ENCODE results near the gene KLHL6.

The KLHL6 gene

DNA sequence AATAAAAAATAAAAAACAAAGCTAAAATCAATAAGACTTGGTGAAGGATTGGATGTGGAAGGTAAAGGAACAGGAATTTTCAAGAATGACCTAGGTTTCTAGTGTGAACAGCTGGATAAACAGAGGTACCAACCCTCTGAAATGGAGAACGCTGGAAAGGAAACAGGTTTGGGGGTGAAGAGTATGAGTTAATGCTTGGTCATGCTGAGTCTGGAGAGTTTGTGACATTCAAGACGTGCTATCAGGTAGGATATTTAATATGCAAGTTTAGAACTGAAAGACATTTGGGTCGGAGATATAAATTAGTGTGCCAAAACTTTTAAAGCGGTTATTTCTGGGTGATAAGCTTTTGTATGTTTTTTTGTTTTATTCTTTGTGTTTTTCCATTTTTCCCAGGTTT is 11.4 kb upstream of the KLHL6 start:
- DNase-seq (ENCODE audit: low read depth in 2 of 2): no peak

DNA sequence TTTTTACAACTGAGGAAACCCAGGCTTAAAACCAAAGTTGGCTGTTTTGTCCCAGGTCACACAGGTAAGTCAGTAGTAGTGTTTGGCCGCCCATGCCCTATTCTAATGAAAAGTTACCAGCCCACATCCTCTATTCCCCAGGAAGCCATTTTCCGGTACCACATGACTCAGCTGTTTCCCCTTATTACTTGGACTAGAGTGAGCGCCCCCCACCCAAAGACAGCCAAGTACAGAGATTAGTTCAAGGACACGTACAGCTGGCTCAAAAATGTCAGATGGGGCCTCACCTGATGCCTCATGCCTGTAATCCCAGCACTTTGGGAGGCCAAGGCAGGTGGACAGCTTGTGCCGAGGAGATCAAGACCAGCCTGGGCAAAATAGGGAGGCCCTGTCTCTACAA is 8.5 kb upstream of the KLHL6 start:
- DNase-seq (ENCODE audit: low read depth in 2 of 2): no peak

DNA sequence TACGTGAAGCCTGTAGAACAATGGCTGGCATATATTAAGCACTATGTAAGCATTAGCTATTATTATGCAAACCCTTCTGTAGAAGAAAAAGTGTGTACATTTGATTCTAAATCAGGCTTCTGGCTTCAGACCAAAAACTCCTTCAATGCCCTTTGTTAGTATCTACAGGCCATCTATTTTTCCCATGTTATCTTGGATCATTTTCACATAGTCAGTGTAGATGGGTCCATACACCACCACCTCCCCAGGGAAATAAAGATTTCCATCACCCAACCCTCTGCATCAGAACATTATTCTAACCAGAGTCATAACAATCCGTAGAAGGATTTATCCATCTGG is 8.0 kb upstream of the KLHL6 start:
- no peak for DNase-seq (ENCODE audit: low read depth in 2 of 2)

DNA sequence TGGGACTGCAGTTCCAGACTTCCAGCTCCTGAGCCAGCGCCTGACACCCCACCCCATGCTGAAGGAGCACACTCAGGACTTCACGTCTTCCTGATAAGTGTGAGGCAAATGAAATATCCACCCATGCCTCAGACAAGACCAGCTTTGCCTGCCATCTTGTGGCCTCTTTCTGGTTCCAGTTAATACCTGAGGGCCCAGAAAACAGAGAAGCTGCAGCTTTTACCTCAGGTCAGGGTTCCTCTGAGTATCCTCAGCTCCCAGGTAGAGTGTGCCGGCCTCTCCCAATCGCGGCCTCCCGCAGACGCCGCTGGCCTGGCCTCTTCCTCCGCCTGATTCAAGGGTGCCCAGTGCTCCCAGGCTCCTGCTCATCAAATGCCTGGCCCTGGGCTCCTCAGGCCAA is 5.1 kb upstream of the KLHL6 start:
- no peak for DNase-seq (ENCODE audit: low read depth in 2 of 2)

DNA sequence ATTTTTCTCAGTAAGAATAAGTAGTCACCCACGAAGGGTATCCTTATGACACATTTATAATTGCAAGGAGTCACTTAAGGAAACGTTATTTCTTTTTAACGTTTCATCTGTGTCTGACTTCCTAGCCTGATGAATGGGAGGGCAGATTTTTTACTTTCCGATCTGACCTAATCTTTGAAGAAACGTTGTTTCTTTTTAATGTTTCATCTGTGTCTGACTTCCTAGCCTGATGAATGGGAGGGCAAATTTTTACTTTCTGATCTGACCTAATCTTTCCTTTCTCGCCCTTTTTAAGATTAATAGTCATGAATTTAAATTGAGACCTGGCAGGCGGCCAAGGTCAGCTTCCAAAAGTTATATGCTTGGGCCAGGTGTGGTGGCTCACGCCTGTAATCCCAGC is 3.0 kb upstream of the KLHL6 start:
- no peak for DNase-seq (ENCODE audit: low read depth in 2 of 2)

DNA sequence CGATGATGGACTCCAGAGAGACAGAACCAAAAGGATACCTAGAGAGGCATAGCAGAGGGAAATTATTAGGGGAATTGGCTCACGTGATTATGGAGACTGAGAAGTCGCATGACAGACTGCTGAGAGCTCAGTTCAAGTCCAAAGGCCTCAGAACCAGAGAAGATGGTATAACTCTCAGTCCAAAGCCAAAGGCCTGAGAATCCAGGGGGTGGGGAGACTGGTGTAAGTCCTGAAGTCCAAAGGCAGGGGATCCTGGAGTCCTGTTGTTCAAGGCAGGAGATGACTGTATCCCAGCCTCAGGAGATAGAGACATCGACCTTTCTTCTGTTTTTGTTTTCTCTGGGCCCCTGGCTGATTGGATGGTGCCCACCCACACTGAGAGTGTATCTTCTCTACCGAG is 1.2 kb upstream of the KLHL6 start:
- DNase-seq (ENCODE audit: low read depth in 2 of 2): no peak

DNA sequence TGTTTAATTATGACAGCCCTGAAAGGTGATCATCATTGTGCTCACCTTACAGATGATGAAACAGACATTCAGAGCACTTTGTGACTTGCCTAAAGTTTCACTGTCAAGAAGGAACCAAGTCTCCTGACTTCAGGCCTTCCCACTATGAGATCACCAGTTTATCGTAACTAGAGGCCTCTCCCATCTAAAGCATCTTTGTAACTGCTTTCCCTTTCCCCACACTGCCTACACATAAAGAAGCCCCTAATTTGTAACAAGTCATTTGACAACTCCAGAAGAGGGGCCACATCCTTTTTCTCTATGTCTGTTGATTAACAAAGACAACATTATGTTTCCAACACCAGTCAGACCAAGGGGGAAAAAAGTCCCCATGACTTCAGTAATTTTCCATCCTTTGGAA is 1.1 kb downstream of the KLHL6 start:
- no peak for DNase-seq (ENCODE audit: low read depth in 2 of 2)

DNA sequence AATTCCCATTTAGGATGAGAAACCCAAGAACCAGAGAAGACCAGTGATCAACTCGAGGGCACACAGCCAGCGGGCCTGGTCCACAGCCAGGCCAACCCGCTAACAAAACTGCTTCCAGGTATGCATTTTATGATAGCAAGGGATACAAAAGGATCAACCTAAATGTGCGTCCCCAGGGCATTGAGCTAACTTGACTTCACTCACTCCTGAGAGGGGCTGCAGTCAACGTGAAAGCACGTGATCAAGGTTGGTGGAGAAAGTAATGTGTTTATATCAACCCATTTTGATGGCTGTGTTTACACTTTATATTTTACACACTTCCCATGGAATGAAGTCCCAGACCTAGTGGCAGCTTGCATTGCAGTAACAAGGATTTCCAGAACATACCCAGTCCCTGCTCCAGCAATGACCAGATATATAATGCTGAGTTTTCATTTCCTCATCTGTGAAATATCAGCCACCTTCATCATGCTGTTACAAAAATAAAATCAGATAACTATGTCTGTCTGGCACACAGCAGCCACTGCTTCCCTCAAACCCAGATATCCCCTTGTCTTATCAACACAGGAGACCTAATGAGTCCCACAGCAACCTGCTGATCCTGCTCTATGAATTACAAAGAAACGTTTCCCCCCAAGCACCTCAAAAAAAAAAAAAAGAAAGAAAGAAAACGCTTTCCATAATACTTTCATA is 2.0 kb downstream of the KLHL6 start:
- DNase-seq (ENCODE audit: low read depth in 2 of 2): no peak

DNA sequence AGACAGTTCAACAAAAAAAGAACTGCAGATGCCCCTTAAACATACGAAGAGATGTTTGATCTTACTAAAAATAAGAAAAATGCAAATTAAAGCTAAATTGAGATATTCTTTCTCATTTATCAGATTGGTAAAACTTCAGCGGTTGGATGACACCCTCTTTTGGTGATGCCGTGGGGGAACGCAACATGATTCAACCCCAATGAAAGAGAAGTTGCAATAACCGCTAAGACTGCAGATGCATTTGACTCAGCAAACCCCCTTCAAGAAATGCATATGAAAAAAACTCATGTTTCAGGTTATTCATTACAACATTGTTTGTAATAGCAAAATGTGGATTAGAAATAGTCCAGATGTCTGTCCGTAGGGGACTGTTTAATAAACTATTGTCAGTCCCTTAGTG is 3.6 kb downstream of the KLHL6 start:
- DNase-seq (ENCODE audit: low read depth in 2 of 2): no peak

DNA sequence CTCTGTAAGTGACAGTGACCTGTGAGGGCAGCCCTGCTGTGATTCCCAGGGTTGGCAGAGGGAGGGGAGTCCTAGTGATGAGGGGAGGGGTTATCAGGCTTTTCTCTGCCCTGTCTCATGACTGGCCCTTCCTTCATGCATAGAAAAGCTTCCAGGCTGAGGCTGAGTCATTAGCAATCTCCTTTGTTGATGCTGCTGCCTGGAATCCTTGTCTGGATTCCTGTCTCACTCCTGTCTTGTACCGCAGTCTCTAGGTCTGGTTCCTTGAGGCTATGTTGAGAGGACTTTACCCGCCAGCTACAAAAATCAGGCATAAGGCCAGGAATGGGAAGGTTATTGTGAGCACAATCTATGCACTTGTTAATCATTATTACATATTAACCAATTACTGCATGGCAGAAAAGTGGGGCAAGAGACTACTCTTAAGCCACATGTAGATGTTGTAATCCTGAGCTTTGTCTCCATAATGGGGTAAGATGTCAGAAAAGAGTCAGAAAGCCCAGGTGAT is 7.2 kb downstream of the KLHL6 start:
- no peak for DNase-seq (ENCODE audit: low read depth in 2 of 2)

DNA sequence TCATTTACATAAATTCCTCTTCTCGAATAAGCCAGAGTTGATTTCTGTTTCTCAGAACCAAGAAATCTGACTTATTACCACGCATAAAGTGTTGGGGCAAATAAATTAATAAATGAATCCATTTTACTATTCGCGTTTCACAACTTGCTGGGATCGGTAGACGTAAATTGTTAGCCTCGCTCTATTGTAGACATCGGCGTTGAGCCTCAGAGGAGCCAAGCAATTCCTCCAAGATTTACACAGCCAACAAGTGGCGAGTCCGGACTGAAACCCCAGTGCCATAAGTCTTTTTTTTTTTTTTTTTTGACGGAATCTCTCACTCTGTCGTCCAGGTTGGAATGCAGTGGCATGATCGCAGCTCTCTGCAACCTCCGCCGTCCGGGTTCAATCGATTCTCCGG is 8.9 kb downstream of the KLHL6 start:
- DNase-seq (ENCODE audit: low read depth in 2 of 2): no peak

DNA sequence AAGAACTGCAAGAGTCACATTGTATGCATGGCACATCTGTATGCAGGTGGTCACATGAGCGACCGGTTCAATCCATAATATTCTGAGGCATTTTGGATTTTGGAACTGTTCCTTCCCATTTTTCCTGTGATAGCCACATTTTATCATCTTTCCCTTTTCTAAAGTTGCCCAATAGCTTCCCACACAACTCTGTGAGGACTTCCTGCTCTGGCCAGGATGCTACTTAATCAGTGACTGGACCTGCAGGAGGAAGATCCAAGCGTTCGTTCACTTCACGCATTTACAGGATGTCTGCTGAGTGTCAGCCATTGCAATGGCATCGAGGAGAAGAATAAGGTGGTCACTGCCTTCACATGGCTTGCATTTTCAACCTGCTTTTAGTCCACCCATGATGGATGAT is 9.8 kb downstream of the KLHL6 start:
- no peak for DNase-seq (ENCODE audit: low read depth in 2 of 2)

DNA sequence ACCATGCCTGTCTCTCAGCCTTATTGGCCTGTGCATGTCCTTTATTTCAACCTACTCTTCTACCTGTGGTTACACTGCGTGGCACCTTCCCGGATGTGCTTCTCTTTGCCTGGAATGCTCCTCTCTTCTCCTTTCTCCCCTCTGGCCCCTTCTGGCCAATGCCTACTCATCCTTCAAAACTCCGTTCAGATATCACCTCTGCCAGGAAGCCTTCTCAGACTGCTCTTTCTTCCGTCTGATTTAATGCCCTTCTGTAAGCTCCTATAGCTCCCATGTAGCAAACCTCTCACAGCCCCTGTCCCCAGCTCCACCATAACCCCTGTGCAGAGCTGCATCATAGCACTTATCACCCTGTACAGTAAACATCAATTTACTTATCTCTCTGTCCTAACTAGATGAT is 13.2 kb downstream of the KLHL6 start:
- no peak for DNase-seq (ENCODE audit: low read depth in 2 of 2)

DNA sequence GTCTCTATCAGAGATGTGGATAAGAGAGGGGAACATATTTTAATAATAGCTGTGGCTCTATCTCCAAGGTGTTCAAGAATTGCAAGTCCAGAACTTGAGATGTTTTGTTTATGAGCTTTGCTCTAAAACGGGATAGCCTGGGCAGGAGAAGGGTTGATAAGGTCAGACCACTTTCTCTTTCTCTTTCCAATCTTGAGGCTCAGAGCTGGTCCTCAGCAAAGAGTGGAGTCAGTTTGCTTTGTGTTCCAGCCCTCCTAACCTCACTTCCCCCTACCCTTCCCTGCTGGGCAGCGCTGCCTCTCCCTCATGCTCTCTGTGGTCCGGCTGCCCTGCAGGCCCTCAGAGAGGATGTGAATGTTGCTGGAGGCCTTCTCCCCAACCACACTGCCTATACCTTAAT is 13.8 kb downstream of the KLHL6 start:
- DNase-seq (ENCODE audit: low read depth in 2 of 2): no peak

DNA sequence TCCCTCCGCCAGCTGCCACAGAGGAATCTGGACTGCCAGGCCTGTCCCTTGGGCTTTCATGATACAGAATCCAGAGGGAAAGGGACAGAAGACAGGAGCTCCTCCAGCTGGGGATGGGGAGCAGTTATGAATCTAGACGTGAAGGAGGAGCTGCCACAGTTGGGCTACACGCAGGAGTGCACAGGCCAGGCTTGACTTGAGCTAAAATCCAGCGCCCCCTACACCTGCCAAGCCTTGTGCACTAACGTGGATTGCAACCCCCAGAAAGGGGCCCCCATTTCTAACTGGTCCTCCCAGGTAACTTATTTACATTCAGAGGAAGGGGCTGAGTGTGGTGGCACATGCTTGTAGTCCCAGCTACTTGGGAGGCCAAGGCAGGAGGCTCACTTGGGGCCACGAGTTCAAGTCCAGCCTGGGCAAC is 14.3 kb downstream of the KLHL6 start:
- no peak for DNase-seq (ENCODE audit: low read depth in 2 of 2)

DNA sequence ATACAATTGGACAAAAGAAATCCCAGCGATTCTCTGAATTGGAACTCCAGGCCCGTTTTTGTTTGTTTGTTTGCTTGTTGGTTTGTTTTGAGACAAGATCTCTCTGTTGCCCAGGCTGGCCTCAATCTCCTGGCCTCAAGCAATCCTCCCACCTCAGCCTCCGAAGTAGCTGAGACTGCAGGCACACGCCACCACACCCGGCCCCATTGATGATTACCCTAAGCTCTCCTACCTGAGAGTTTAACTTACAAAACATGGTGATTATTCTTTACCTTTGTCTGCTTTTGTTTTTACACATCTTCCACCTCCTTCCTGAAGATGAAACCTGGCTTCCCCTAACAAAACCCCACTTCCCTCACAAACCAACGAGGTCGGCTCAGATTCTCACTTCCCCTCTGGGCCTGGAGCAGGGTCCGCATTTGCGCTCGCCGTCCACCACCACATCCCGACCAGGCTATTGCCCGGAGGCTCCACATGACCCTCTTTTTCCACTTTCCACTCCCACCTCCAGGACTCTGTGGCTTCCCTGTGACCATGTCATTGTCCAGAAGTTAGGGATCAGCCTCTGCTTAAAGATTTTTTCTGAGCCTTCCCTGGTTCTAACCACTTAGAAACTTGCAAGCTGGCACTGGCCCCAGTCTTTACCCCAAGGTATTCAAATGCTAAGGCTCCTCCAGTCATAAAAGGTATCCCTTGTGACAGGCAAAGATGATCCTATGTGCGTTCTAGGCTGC is 14.8 kb downstream of the KLHL6 start:
- no peak for DNase-seq (ENCODE audit: low read depth in 2 of 2)

DNA sequence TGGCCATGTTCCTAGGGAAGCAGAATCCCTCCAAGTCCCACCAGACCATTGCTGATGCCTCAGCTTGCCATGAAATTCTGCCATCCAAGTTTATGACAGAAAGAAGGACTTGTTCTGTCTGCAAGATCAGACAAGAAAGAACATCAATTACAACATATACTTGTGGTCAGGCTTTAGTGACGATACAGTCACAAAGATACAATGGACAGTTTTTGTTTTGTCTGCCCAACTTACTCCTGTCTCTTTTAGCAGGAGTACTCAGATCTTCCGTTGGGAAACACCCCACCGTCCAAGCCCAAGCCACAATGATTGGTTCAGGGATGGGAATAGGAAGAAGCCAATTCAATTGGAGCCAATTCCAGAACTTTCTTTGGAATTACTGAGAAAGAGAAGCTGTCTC is 15.7 kb downstream of the KLHL6 start:
- DNase-seq (ENCODE audit: low read depth in 2 of 2): no peak

DNA sequence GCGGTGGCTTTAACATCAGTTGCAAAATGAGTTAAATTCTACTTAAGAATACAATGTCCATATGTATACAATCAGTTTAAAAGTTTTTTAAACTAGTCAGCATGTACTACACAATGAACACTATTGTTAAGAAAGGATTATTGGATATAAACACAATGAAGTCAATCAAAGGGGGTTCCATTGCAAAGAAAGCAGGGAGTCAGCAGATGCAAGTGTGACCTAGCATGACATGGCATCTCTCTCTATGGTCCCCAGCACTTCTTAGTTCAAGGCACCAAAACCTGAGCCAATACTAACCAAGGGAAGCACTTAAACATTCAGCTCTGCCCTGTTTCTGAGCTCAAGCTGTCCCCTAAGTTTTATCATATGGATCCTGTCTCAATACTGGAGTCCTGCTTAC is 17.0 kb downstream of the KLHL6 start:
- DNase-seq (ENCODE audit: low read depth in 2 of 2): no peak

DNA sequence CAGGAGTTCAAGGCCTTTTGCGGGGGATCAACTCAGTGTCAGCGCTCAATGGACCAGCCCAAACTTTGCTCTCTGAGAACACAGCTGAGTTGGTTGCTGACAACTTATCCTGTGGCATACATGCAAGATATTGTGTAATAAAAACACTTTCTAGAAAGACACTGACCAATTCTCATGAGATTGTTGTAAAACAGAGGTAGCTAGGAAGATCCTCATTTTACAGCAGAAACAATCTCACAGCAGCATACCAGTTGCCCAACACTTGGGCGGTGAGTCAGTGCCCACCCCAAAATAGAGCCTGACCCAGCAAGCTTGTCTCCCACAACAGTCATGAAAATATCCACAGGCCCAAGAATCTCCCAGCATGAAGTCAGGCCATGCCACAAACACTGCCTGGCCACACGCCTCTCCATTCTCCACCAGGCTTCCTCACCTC is 18.2 kb downstream of the KLHL6 start:
- no peak for DNase-seq (ENCODE audit: low read depth in 2 of 2)

DNA sequence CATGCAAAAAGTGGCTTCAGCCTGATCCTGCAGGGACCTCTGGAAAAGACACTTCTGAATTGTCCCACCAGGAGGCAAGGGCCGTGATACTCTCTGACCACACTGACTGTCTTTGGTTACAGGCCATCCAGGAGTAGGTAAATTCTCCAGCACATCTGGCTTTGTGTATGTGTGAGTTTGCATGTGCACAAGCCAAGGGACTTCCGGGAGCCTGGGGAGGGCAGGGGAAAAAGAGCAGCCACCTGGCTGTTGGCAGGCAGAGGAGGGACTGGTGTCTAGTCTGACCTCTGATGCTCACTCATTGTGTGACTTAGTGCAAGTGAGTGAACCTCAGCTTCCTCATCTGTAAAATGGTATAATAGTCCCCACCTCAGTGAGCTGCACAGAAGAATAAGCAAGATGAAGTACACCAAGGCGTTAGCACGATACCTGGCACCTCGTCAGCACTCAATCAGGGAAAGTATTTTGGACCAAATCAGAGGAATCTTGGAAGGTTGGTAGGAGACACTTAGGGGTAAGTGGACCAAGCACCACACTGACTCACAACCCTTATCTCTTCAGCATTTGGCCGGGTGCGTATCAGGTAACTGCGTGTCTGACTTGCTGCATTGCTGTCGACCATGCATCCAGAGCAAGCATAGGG is 19.1 kb downstream of the KLHL6 start:
- DNase-seq (ENCODE audit: low read depth in 2 of 2): no peak

DNA sequence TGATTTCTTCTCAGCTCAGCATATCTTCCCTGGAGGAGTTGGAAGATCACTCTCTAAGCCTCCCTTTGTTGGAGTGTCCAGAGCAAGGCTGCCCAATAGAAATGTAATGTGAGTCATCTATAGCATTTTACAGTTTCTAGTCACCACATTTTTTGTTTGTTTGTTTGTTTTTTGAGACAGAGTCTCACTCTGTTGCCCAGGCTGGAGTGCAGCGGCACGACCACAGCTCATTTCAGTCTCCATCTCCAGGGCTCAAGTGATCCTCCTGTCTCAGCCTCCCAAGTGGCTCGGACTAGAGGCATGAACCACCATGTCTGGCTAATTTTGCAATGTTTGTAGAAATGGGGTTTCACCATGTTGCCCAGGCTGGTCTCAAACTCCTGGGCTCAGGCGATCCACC is 21.3 kb downstream of the KLHL6 start:
- DNase-seq (ENCODE audit: low read depth in 2 of 2): no peak

DNA sequence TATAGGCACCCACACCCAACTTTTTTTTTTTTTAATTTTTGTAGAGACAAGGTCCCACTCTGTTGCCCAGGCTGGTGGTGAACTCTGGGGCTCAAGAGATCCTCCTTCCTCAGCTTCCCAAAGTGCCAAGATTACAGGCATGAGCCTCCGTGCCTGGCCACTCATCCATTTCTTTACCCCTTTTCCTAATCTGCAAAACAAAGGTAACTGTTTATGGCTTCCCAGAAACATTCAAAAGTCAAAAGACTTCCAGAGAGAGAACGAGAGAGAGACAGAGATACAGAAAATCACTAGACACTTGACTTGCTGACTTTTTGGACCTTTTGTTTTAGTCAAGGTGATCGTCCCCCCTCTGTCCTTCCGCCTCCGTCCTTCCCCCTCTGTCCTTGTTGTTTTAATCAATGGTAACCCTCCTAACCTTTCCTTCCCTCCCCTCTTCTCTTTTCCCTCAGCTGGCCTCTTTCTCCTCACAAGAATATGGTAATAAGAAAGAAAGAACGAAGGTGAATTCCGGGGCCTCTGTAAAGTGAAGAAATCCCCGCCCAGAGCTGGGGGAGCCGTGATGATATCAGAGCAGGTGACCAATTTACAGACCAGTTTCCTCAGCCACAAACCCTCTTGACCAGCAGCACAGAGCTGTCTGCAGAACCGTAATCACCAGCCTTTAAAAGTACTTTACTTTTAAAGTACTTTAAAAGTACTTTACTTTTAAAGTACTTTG is 21.9 kb downstream of the KLHL6 start:
- no peak for DNase-seq (ENCODE audit: low read depth in 2 of 2)

Data from stimulated activated CD4-positive, alpha-beta T cell treated with anti-CD3 and anti-CD28 coated beads, Interleukin-1b, Interleukin-23, amount 100 ng/mL, for 1 hour (primary cell).